Gastrocnemius medialis (tissue), 4 donors: Measurements from ENCODE around the gene CRYZ.

ENCODE experiments used
- POLR2A ChIP-seq, 2 donors: fragments of 450-650 bp; IDR thresholded peaks; one replicate each; pipeline ENCODE4 v1.6.1; 2017; ENCODE audit warnings: antibody characterized with exemption in 2 of 2, mild to moderate bottlenecking in 2 of 2, moderate library complexity in 2 of 2
- TF ChIP-seq, protein P1 (sequence below), 5 experiments: fragments of 450-650 bp in 3 of 5; fragments of 200-600 bp in 2 of 5; sonication (generic) in 2 of 5; IDR thresholded peaks in 4 of 5; conservative IDR thresholded peaks in 1 of 5; 1 replicate in 4 of 5; 2 replicates in 1 of 5; pipeline ENCODE4 v1.5.1; 2016 to 2019; ENCODE audit warnings: antibody characterized with exemption in 5 of 5, mild to moderate bottlenecking in 3 of 5, moderate library complexity in 3 of 5

GRCh38 chr1:74715806-74716205 is 17.0 kb downstream of the CRYZ start:
- TF ChIP-seq, protein P1, sequence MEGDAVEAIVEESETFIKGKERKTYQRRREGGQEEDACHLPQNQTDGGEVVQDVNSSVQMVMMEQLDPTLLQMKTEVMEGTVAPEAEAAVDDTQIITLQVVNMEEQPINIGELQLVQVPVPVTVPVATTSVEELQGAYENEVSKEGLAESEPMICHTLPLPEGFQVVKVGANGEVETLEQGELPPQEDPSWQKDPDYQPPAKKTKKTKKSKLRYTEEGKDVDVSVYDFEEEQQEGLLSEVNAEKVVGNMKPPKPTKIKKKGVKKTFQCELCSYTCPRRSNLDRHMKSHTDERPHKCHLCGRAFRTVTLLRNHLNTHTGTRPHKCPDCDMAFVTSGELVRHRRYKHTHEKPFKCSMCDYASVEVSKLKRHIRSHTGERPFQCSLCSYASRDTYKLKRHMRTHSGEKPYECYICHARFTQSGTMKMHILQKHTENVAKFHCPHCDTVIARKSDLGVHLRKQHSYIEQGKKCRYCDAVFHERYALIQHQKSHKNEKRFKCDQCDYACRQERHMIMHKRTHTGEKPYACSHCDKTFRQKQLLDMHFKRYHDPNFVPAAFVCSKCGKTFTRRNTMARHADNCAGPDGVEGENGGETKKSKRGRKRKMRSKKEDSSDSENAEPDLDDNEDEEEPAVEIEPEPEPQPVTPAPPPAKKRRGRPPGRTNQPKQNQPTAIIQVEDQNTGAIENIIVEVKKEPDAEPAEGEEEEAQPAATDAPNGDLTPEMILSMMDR (IDR thresholded peaks at IDR 0.05 in 4 of 5, conservative IDR thresholded peaks at IDR 0.05 in 1 of 5): no peak
- no peak for TF ChIP-seq POLR2A (IDR thresholded peaks at IDR 0.05)
